Skeletal muscle satellite cell (primary cell): ENCODE measurements around the gene C2CD4D. TPM values are rescaled to one million over a fixed set of nuclear protein-coding genes. Genes with fewer than 3 reads are reported as not detected.
"Not testable (repeated sequence)": the region's sequence is repeated elsewhere in the genome, so short reads cannot be mapped to it uniquely, and the experiment has no call there.

Source experiments
- H3K27me3 ChIP-seq: 2 replicates; pipeline ENCODE4 v1.7.0; 2013; ENCODE audit warnings: low read length; ENCODE audit not compliant: control insufficient read depth, insufficient read depth
- H3K36me3 ChIP-seq: 2 replicates; pipeline ENCODE4 v1.7.0; 2013; ENCODE audit warnings: mild to moderate bottlenecking, control low read depth, low read length; ENCODE audit not compliant: insufficient read depth
- H3K4me1 ChIP-seq: 2 replicates; pipeline ENCODE4 v1.7.0; 2013; ENCODE audit warnings: low read length; ENCODE audit not compliant: control insufficient read depth, insufficient read depth
- H3K4me2 ChIP-seq: 2 replicates; pipeline ENCODE4 v1.7.0; 2013; ENCODE audit warnings: mild to moderate bottlenecking, low read length
- H3K4me3 ChIP-seq: 2 replicates; pipeline ENCODE4 v1.7.0; 2013; ENCODE audit warnings: low read length
- H3K9ac ChIP-seq: 2 replicates; pipeline ENCODE4 v1.7.0; 2013; ENCODE audit warnings: mild to moderate bottlenecking, low read depth, low read length, moderate library complexity
- H3K9me3 ChIP-seq: replicated peaks from 2 replicates; pipeline ENCODE4 v1.7.0; 2013; ENCODE audit warnings: mild to moderate bottlenecking, control low read depth, low read length
- total RNA-seq: library from RNA; depleted of rRNA; stranded (reverse); fragments of >200 nt; gene quantifications from 2 replicates; pipeline ENCODE4 v1.2.3, GENCODE V29; 2012; rRNA removed

The C2CD4D gene
- not detected in 2 replicates for total RNA-seq

DNA sequence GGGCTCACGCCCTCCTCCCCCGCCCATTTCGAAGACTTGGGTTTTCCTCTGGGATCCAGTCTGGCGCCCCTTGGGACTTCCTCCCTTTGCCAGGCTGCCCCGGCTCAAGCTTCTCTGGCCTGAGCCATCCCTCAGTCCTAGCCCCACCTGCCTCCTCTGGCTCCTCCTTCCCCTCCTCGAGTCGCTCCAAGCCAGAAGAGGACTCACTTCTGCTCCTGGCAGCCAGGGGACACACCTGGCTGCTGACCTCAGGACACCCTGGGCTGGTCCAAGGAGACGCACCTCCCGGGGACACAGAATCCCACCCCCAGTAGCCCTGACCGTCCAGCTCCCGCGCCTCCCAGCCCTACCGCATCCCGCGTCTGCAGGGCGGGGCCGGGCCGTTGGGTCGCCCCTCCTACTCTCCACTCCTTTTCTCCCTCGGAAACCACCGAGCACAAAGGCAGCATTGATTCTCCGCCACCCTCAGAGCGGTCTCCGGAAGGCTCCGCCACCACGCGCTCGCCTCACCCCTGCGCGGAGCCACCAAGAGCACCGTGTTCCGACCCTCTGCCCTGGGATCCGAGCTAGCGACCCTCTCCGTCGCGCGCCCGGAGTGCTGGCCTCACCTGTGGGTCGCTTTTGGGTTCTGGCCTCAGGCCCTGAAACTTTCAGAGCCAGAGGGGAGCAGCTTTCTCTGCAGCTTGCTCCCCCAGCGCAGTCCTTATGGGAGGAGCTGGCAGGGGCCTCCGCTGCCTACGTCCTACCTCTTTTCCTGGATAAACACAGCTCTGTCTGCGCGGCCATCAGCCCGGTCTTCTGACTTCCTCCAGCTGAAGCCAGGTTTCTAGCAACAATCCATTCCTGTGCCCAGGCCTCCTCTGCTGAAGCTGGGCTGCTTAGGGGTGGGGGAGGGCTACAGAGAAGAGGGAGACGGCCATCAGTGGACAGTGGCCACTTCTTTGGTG lies at the start of gene C2CD4D:
Gene C2CD4D (minus strand): TSS at position 364 of the 947 bp plus-strand sequence. CDS start 831 bp downstream, outside the sequence.
- H3K36me3 ChIP-seq, result no peaks in the 10 kb centered on the region
- H3K27me3 ChIP-seq, result peaks cover 47% of the 10 kb centered on the region
- peak within 1 kb of the TSS; percentile 51 for H3K9ac ChIP-seq
- H3K4me2 ChIP-seq, result peak within 1 kb of the TSS; percentile 78
- peaks cover 23% of the 10 kb centered on the region for H3K4me1 ChIP-seq
- H3K4me3 ChIP-seq, result peak within 1 kb of the TSS; percentile 64
- H3K9me3 ChIP-seq, result no peaks in the 10 kb centered on the region

DNA sequence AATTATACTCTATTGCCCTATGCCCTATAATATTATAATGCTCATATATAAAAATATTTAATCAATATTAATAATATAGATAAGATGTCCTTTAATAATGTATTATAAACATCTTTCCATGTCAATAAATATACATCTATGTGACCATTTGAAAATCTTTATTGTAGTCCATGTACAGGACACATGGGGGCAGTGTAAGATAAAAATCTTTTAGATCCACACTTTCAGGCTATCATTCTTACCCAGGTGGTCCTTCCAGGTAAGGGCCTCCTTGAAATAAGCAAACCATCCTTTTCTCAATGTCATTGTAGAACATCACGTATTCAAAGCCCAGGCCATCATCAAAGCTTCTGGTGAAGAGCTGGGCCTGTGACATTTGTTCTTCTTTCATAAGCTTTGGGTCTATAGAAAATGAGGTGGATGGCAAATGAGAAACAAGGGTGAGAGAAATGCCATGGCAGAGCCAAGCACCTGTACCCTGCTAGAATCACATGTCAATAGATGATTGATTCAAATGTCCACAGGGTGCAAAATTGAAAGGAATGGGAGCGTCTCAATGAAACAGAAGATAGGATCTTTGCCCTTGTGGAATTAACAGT lies 49.5 kb upstream of the C2CD4D start:
- Histone ChIP-seq H3K4me2 (no peak overlapping the region), H3K27me3 (no peaks in the 10 kb centered on the region), H3K9ac (no peak overlapping the region), H3K36me3 (peaks cover 7% of the 10 kb centered on the region), H3K9me3 (no peaks in the 10 kb centered on the region), H3K4me1 (peaks cover 13% of the 10 kb centered on the region), H3K4me3 (no peak overlapping the region)

DNA sequence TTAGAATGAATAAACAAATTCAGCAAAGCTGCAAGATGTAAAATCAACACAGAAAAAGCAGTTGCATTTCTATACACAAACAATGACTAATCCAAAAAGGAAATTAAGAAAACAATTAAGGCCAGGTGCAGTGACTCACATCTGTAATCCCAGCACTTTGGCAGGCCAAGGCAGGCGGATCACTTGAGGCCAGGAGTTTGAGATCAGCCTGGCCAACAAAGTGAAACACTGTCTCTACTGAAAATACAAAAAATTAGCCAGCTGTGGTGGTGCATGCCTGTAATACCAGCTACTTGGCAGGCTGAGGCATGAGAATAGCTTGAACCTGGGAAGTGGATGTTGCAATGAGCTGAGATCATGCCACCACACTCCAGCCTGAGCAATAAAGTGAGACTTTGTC lies 47.4 kb upstream of the C2CD4D start:
- H3K9ac ChIP-seq, result no peak overlapping the region

DNA sequence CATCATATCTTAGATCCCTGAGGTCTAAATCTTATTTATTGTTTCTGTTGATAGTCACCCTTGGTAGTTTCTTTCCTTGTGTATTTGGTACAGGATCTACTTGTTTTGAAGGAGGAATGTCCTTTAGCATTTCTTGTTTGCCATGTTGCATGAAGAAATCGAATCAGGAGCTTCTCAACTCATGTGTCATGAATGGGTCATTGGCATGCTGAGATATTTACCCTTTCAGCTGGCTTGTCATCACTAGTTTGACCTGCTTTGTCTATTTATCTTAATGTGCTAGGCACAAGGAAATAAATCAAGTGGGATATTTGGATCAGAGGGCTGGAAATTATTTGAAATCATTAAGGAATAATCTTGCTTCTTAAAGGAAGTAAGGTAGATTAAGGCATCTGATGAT lies 45.9 kb upstream of the C2CD4D start:
- Histone ChIP-seq H3K9me3 (no peaks in the 10 kb centered on the region), H3K4me1 (peaks cover 10% of the 10 kb centered on the region), H3K36me3 (no peaks in the 10 kb centered on the region), H3K9ac (no peak overlapping the region), H3K4me3 (no peak overlapping the region), H3K27me3 (no peaks in the 10 kb centered on the region), H3K4me2 (no peak overlapping the region)

More for the DNA sequence above, 47.4 kb upstream of the C2CD4D start:
- H3K9me3 ChIP-seq, result no peaks in the 10 kb centered on the region
- H3K4me2 ChIP-seq, result no peak overlapping the region
- H3K27me3 ChIP-seq, result no peaks in the 10 kb centered on the region
- peaks cover 6% of the 10 kb centered on the region for H3K36me3 ChIP-seq
- no peak overlapping the region for H3K4me3 ChIP-seq
- H3K4me1 ChIP-seq, result peaks cover 10% of the 10 kb centered on the region

DNA sequence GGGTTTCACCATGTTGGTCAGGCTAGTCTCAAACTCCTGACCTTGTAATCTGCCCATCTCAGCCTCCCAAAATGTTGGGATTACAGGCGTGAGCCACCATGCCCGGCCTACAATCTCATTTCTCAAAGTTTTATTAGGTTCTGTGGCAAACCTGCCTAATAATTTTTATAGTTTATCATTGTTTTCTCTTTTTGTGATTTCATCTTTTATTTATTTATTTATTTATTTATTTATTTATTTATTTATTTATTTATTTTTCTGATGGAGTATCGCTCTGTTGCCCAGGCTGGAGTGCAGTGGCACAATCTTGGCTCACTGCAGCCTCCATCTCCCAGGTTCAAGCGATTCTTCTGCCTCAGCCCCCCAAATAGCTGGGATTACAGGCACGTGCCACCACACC lies 45.3 kb upstream of the C2CD4D start:
- H3K4me2 ChIP-seq, H3K4me3 ChIP-seq, H3K4me1 ChIP-seq, H3K9ac ChIP-seq, H3K9me3 ChIP-seq, H3K27me3 ChIP-seq, H3K36me3 ChIP-seq: not testable (repeated sequence)

DNA sequence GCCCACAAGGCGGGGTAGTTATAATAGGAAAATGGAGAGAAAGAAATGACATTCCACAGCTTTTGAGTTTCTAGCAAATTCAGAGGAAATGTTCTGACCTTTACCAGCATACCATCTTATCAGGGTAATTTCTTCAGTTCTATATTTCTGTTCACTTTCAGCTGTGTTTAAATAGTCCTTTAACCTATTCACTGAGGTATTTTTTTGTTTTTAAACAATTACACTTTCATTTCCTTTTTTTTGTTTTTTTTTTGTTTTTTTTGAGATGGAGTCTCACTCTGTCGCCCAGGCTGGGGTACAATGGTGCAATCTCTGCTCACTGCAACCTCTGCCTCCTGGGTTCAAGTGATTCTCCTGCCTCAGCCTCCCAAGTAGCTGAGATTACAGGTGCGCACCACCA lies 44.8 kb upstream of the C2CD4D start:
- H3K36me3 ChIP-seq, H3K27me3 ChIP-seq, H3K9me3 ChIP-seq: not testable (repeated sequence)

DNA sequence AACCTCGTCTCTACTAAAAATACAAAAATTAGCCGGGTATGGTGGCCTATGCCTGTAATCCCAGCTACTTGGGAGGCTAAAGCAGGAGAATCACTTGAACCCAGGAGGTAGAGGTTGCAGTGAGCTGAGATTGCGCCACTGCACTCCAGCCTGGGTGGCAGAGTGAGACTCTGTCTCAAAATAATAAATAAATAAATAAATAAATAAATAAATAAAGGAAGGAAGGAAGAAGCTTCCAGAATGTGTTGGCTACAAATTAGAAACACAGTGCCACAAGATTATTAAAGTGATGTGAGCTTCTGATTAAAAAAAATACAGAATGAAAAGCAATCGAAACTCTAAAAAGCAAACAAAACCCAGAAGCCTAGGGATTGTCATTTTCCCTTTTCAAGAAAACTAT lies 44.3 kb upstream of the C2CD4D start:
- H3K9ac ChIP-seq, H3K27me3 ChIP-seq, H3K9me3 ChIP-seq, H3K4me1 ChIP-seq, H3K4me2 ChIP-seq, H3K36me3 ChIP-seq, H3K4me3 ChIP-seq: not testable (repeated sequence)

More for the DNA sequence above, 44.8 kb upstream of the C2CD4D start:
- H3K4me1 ChIP-seq, H3K4me2 ChIP-seq, H3K4me3 ChIP-seq, H3K9ac ChIP-seq: not testable (repeated sequence)

DNA sequence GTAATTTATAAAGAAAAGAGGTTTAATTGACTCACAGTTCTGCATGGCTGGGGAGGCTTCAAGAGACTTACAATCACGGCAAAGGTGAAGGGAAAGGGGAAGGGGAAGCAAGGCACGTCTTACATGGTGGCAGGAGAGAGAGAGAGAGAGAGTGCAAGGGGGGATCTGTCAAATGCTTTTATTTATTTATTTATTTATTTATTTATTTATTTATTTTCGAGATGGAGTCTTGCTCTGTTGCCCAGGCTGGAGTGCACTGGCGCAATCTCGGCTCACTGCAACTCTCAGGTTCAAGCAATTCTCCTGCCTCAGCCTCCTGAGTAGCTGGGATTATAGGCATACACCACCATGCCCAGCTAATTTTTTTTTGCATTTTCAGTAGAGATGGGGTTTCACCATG lies 43.3 kb upstream of the C2CD4D start:
- not testable (repeated sequence) for H3K9me3 ChIP-seq, H3K9ac ChIP-seq, H3K4me3 ChIP-seq, H3K27me3 ChIP-seq, H3K4me2 ChIP-seq, H3K36me3 ChIP-seq, H3K4me1 ChIP-seq

DNA sequence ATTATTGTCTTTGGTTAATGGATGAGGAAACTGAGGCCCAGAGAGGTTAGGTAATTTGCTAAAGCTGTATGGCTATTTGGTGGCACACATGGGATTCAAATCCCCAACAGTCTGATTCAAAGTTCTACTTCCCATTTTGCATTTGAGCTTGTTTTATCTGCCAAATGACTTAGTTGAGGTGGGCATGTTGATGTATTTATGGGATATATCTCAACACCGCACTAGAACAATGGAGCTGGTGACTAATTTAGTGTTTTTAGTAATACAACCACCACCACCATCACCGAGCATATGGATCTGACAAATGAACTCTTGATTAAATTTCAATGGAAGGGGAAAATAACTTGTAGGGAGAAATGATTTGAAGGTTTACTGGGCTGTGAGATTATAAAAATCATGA lies 42.8 kb upstream of the C2CD4D start:
- no peaks in the 10 kb centered on the region for H3K9me3 ChIP-seq
- H3K9ac ChIP-seq, result no peak overlapping the region
- no peak overlapping the region for H3K4me3 ChIP-seq
- no peak overlapping the region for H3K4me2 ChIP-seq
- H3K4me1 ChIP-seq, result peaks cover 4% of the 10 kb centered on the region
- H3K36me3 ChIP-seq, result no peaks in the 10 kb centered on the region
- no peaks in the 10 kb centered on the region for H3K27me3 ChIP-seq

DNA sequence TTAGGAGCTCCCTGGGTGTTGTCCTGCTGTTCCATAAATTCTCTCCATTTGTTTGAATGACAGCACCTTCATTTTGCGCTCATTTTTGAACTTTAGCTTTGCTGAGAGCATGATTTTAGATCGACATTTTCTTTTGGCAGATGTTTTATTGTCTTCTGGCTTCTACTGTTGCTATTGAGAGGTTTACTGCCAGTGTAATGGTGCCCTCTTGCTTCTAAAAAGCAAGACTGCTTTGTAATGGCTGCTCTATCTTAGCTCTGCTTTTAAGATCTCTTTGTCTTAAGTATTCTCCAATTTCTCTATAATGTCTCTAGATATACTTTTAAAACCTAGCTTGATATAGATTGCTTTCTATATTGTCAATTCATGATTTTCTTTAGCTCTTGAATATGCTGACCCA lies 41.9 kb upstream of the C2CD4D start:
- H3K9me3 ChIP-seq, result no peaks in the 10 kb centered on the region
- H3K4me2 ChIP-seq, result no peak overlapping the region
- no peaks in the 10 kb centered on the region for H3K27me3 ChIP-seq
- no peaks in the 10 kb centered on the region for H3K4me1 ChIP-seq
- H3K4me3 ChIP-seq, result no peak overlapping the region
- no peak overlapping the region for H3K9ac ChIP-seq
- no peaks in the 10 kb centered on the region for H3K36me3 ChIP-seq

DNA sequence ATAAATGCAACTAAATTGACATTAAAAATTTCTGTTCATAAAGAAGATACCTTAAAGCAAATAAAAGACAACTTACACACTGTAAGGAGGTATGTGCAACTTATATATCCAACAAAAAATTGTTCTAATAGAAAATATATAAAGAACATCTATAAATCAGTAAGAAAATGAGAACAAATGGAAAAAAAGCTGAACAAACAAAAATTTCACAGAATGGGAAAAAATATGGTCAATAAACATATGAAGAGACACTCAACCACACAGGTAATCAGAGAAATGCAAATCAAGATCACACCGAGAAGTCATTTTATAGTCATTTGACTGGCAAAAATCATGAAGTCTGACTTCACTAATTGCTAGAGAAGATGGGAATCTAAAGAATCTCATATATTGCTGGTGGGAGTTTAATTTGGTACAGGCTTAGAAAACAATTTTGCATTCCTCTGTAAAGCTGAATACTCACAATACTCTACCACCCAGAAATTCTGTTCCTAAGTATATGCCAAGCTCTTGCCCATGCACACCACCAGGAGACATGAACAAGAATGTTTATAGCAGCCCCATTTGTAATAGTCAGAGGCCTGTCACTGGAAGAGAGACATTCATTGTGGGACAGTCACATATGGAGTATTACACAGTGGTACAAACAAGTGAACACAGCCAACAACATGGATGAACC lies 35.9 kb upstream of the C2CD4D start:
- Histone ChIP-seq H3K4me1 (no peaks in the 10 kb centered on the region), H3K9ac (no peak overlapping the region), H3K36me3 (peaks cover 3% of the 10 kb centered on the region), H3K27me3 (no peaks in the 10 kb centered on the region), H3K4me2 (no peak overlapping the region), H3K9me3 (no peaks in the 10 kb centered on the region), H3K4me3 (no peak overlapping the region)
